ENCODE measurements around the gene PRKD2. TPM values are rescaled to one million over a fixed set of nuclear protein-coding genes. Genes with fewer than 3 reads are reported as not detected.

Gene PRKD2
- total RNA-seq, 4 donors from 2014 or later = 40.1 to 201 (median 53.5) TPM

- Histone ChIP-seq H3K9me3 (no peaks in the 10 kb centered on the region), H3K27me3 (no peaks in the 10 kb centered on the region), H3K4me1 (no peaks in the 10 kb centered on the region), H3K4me3 (no peak overlapping the region), H3K36me3 (peaks cover 0 to 23% (median 8%) of the 10 kb centered on the region in 4 donors), H3K27ac (no peak overlapping the region)
- in situ Hi-C loops (cut with MboI; ENCODE audit: low pct_ligation_motif_present in 1 of 4, low pct_unique_long_range_greater_than_20kb in 1 of 4, low sequenced_read_pairs in 3 of 4) (no loop called here), intact Hi-C loops (cut with DNase I; ENCODE audit: low total_unique reads) (no loop called here)
- TF ChIP-seq CTCF (IDR thresholded peaks at IDR 0.05) = no peak
- no peak for TF ChIP-seq POLR2AphosphoS5 (IDR thresholded peaks at IDR 0.05)
- no peak for TF ChIP-seq POLR2A (IDR thresholded peaks at IDR 0.05)
- TF ChIP-seq EP300 (IDR thresholded peaks at IDR 0.05; ENCODE audit: low read depth) = no peak
- 92 to 100% methylated on average over 3 to 20 of the region's 21 CpGs for WGBS, 2 donors (ENCODE audit: low coverage in 1 of 2)
- DNase-seq = no peak
Observed at GRCh38 chr19:46674416-46675178, 42.3 kb downstream of the PRKD2 start.

- TF ChIP-seq CTCF (IDR thresholded peaks at IDR 0.05) = no peak
- no peak for TF ChIP-seq EP300 (IDR thresholded peaks at IDR 0.05; ENCODE audit: low read depth)
- no peak for TF ChIP-seq POLR2AphosphoS5 (IDR thresholded peaks at IDR 0.05)
- no peak for TF ChIP-seq POLR2A (IDR thresholded peaks at IDR 0.05)
- intact Hi-C loops (cut with DNase I; ENCODE audit: low total_unique reads) (no loop called here), in situ Hi-C loops (cut with MboI; ENCODE audit: low pct_ligation_motif_present in 1 of 4, low pct_unique_long_range_greater_than_20kb in 1 of 4, low sequenced_read_pairs in 3 of 4) (no loop called here)
- Histone ChIP-seq H3K27me3 (no peaks in the 10 kb centered on the region), H3K4me3 (no peak overlapping the region), H3K4me1 (no peaks in the 10 kb centered on the region), H3K27ac (no peak overlapping the region), H3K9me3 (no peaks in the 10 kb centered on the region), H3K36me3 (peaks cover 0 to 8% (median 3%) of the 10 kb centered on the region in 4 donors)
- DNase-seq = no peak
Observed at GRCh38 chr19:46670813-46671212, 46.1 kb downstream of the PRKD2 start.

GRCh38 chr19:46668662-46669061 lies 48.3 kb downstream of the PRKD2 start:
- TF ChIP-seq POLR2AphosphoS5 (IDR thresholded peaks at IDR 0.05) (no peak), CTCF (IDR thresholded peaks at IDR 0.05) (no peak), POLR2A (IDR thresholded peaks at IDR 0.05) (no peak)
- intact Hi-C loops (cut with DNase I; ENCODE audit: low total_unique reads) = no loop called here
- H3K9me3 ChIP-seq = no peaks in the 10 kb centered on the region

GRCh38 chr19:46665072-46665471 lies 51.8 kb downstream of the PRKD2 start:
- no peaks in the 10 kb centered on the region for H3K9me3 ChIP-seq
- intact Hi-C loops (cut with DNase I; ENCODE audit: low total_unique reads) = no loop called here
- no peak for DNase-seq
- H3K4me3 ChIP-seq = no peak overlapping the region
- H3K36me3 ChIP-seq = no peaks in the 10 kb centered on the region
- peaks cover 4 to 16% (median 13%) of the 10 kb centered on the region in 4 donors for H3K4me1 ChIP-seq
- 81 to 88% methylated on average over 7 to 8 of the region's 8 CpGs for WGBS, 2 donors (ENCODE audit: low coverage in 1 of 2)
- no peak overlapping the region for H3K27ac ChIP-seq
- TF ChIP-seq POLR2AphosphoS5 (IDR thresholded peaks at IDR 0.05) = no peak
- TF ChIP-seq CTCF (IDR thresholded peaks at IDR 0.05) = no peak
- TF ChIP-seq EP300 (IDR thresholded peaks at IDR 0.05; ENCODE audit: low read depth) = no peak
- no peak for TF ChIP-seq POLR2A (IDR thresholded peaks at IDR 0.05)
- peaks cover 5% of the 10 kb centered on the region for H3K27me3 ChIP-seq
- in situ Hi-C loops (cut with MboI; ENCODE audit: low pct_ligation_motif_present in 1 of 4, low pct_unique_long_range_greater_than_20kb in 1 of 4, low sequenced_read_pairs in 3 of 4) = loop anchor here in 1 of 4 donors (5.0 kb wide), 1 partner anchor 48 kb away; no protein-coding TSS in a partner anchor

More at GRCh38 chr19:46668662-46669061, 48.3 kb downstream of the PRKD2 start:
- in situ Hi-C loops (cut with MboI; ENCODE audit: low pct_ligation_motif_present in 1 of 4, low pct_unique_long_range_greater_than_20kb in 1 of 4, low sequenced_read_pairs in 3 of 4) = loop anchor here in 1 of 4 donors (5.0 kb wide), 1 partner anchor 51 kb away; no protein-coding TSS in a partner anchor
- no peaks in the 10 kb centered on the region for H3K4me1 ChIP-seq
- H3K27me3 ChIP-seq = no peaks in the 10 kb centered on the region
- no peak overlapping the region for H3K4me3 ChIP-seq
- no peak overlapping the region for H3K27ac ChIP-seq
- H3K36me3 ChIP-seq = no peaks in the 10 kb centered on the region
- 84 to 100% methylated on average over 2 to 3 of the region's 3 CpGs for WGBS, 2 donors (ENCODE audit: low coverage in 1 of 2)
- no peak for DNase-seq
